22Rv1 (cell line): ENCODE results near the gene ITPR1.
A peak's percentile ranks its signal among the peaks of the same experiment; 100 is the strongest.

ENCODE experiments used
- H3K27ac ChIP-seq: fragments of 450-650 bp; 2 replicates; pipeline ENCODE4 v1.5.1; 2017
- ZFX ChIP-seq: fragments of 450-650 bp; IDR thresholded peaks from 2 replicates; pipeline ENCODE4 v1.6.1; 2017; ENCODE audit warnings: antibody characterized with exemption, borderline replicate concordance
- TF ChIP-seq, protein P1 (sequence below): fragments of 450-650 bp; IDR thresholded peaks from 2 replicates; pipeline ENCODE4 v1.5.1; 2017; ENCODE audit warnings: mild to moderate bottlenecking

The ITPR1 gene

DNA sequence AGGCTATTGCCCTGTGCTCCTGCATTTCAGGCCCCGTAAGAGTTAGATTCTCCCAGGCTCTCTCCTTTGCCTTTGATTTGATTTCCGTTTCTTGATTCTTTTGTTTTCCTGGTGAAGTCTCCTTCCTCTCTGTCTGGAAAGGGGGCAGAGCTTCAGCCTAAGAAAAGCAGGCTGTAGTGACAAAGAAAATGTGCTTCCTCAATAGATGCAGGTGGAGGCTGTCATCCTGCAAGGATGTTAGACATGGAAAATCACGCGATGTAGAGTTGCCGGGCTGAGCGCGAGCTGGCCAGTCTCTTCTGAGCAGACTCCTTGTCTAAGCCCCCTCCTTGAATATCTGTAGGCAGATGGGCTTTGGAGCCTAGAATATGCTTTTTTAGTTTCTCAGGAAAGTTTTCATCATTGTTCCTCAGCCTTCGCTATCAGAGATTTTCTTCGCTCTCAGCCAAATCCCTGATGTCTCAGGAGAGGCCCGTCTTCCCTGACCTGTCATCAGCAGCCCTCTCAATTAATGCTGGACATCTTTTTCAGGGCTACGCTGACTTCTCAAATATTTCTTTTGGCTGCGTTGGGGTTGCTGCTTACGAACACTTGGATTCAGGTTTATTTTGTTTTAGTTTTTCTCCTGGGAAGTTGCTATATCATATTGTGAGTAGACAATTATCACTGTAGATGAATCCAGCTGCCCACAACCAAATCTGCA, 163.6 kb downstream of the ITPR1 start:
- TF ChIP-seq, protein P1, sequence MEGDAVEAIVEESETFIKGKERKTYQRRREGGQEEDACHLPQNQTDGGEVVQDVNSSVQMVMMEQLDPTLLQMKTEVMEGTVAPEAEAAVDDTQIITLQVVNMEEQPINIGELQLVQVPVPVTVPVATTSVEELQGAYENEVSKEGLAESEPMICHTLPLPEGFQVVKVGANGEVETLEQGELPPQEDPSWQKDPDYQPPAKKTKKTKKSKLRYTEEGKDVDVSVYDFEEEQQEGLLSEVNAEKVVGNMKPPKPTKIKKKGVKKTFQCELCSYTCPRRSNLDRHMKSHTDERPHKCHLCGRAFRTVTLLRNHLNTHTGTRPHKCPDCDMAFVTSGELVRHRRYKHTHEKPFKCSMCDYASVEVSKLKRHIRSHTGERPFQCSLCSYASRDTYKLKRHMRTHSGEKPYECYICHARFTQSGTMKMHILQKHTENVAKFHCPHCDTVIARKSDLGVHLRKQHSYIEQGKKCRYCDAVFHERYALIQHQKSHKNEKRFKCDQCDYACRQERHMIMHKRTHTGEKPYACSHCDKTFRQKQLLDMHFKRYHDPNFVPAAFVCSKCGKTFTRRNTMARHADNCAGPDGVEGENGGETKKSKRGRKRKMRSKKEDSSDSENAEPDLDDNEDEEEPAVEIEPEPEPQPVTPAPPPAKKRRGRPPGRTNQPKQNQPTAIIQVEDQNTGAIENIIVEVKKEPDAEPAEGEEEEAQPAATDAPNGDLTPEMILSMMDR: no peak
- no peak for TF ChIP-seq ZFX
- no peak overlapping the region for H3K27ac ChIP-seq

GRCh38 chr3:4660936-4661335, 167.8 kb downstream of the ITPR1 start:
- no peak overlapping the region for H3K27ac ChIP-seq
- TF ChIP-seq ZFX: no peak
- TF ChIP-seq, protein P1: no peak

DNA sequence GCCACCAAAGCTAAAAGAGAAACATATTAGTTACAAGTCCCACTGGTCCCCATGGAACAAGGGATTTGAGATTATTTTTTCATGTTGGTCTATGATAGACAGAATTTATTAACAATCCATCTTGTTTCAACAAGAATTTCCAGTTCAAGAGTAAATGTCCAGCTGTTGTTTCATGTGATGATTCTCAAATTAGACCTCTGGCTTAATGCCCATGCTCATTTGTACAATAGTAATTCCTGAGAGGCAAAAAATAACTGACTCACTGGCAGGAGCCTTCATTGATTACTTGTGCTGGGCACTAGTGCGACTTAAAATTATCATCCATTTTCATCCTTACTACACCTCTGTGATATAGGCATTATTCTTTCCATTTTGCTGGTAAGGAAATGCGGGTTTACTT, 171.3 kb downstream of the ITPR1 start:
- H3K27ac ChIP-seq: no peak overlapping the region
- TF ChIP-seq ZFX: no peak
- TF ChIP-seq, protein P1: no peak

DNA sequence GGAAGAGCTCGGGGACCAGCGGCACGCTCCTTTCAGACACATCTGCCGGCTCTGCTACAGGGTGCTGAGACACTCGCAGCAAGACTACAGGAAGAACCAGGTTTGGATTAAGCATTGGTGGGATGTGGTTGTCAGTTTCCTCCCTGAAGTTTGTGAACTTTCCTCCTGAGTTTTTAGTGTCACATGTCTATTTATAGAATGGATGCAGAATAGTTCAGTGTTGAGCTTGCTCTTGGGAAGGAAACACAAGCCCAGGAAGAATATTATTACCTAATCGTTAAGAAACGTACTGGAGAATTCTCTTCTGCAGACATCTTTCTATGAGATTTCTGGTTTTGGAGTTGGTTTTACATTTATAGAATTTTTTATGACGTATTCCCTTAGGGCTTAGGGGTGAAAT, 172.0 kb downstream of the ITPR1 start:
- no peak overlapping the region for H3K27ac ChIP-seq
- TF ChIP-seq, protein P1: no peak
- no peak for TF ChIP-seq ZFX

DNA sequence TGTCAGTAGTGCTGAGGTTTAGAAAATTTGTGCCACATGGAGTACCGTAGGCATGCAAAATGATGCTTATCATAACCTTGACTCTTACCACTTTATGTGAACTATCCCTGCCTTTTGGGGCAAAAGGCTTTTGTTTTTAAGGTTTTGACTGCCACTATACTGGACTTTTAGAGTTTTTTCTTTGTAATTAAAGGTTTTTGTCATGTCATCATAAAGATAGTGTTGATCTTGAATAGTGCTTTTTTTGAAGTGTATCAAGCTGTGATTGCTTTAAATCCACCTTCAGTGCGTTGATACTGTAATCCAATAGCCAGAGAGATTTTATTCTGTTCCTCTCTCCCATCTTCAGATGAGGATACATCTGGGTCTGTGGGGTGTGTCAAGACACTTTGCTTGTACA, 172.9 kb downstream of the ITPR1 start:
- TF ChIP-seq, protein P1: no peak
- TF ChIP-seq ZFX: no peak
- no peak overlapping the region for H3K27ac ChIP-seq

GRCh38 chr3:4670352-4670751, 177.2 kb downstream of the ITPR1 start:
- TF ChIP-seq ZFX: no peak
- TF ChIP-seq, protein P1: peak; percentile 60
- no peak overlapping the region for H3K27ac ChIP-seq

GRCh38 chr3:4672725-4673275, 179.7 kb downstream of the ITPR1 start:
- H3K27ac ChIP-seq: no peak overlapping the region
- no peak for TF ChIP-seq ZFX
- TF ChIP-seq, protein P1: no peak
